Breast epithelium (tissue), 4 donors: ENCODE data around the gene CDH8. TPM values are rescaled to one million over a fixed set of nuclear protein-coding genes. Genes with fewer than 3 reads are reported as not detected.

ENCODE experiments used
- DNase-seq, 2 donors: peaks; one replicate each; pipeline ENCODE4 v3.0.0-alpha.2; 2019; ENCODE audit warnings: low spot score in 2 of 2
- H3K27ac ChIP-seq, 2 donors: fragments of 200-600 bp; sonication (generic) in 1 of 2; one replicate each; pipeline ENCODE4 v1.5.1; 2016 to 2019; ENCODE audit warnings: mild to moderate bottlenecking in 1 of 2
- H3K27me3 ChIP-seq, 2 donors: fragments of 200-600 bp; sonication (generic) in 1 of 2; one replicate each; pipeline versions ENCODE4 v1.5.1 to v1.6.0; 2017 to 2019; ENCODE audit warnings: control low read depth in 1 of 2, mild to moderate bottlenecking in 1 of 2
- H3K36me3 ChIP-seq: fragments of 200-600 bp; one replicate; pipeline ENCODE4 v1.5.1; 2019
- H3K4me1 ChIP-seq, 2 donors: fragments of 200-600 bp; sonication (generic); one replicate each; pipeline ENCODE4 v1.5.1; 2016 to 2019; ENCODE audit warnings: control low read depth in 1 of 2
- H3K4me3 ChIP-seq, 3 donors: fragments of 200-600 bp; sonication (generic); 1 replicate in 2 of 3; 2 replicates in 1 of 3; pipeline ENCODE4 v1.5.1; 2016 to 2019; ENCODE audit warnings: mild to moderate bottlenecking in 3 of 3, moderate library complexity in 2 of 3
- H3K9me3 ChIP-seq, 2 donors: fragments of 200-600 bp; sonication (generic) in 1 of 2; one replicate each; pipeline ENCODE4 v1.5.1; 2016 to 2019; ENCODE audit warnings: control low read depth in 1 of 2
- CTCF ChIP-seq, 3 donors: fragments of 450-650 bp; IDR thresholded peaks; one replicate each; pipeline ENCODE4 v1.5.1; 2016 to 2017; ENCODE audit warnings: antibody characterized with exemption in 3 of 3, mild to moderate bottlenecking in 3 of 3, moderate library complexity in 3 of 3
- POLR2A ChIP-seq: fragments of 450-650 bp; IDR thresholded peaks from one replicate; pipeline ENCODE4 v1.6.1; 2016; ENCODE audit warnings: antibody characterized with exemption, mild to moderate bottlenecking, moderate library complexity
- POLR2AphosphoS5 ChIP-seq, 3 donors: sonication (generic); formaldehyde crosslinking; IDR thresholded peaks; one replicate each; pipeline ENCODE4 v1.6.1; 2017; ENCODE audit warnings: antibody characterized with exemption in 3 of 3
- intact Hi-C: fragments of 100-400 bp; cut with DNase I; formaldehyde crosslinking; loops from one replicate; pipeline ENCODE4 v1.15.1; 2023; ENCODE audit warnings: low total_unique reads
- total RNA-seq, 3 donors: library from RNA; depleted of rRNA; stranded (reverse); fragments of >200 nt; gene quantifications; one replicate each; pipeline ENCODE4 v1.1.0, GENCODE V29; 2016

CDH8 gene
- total RNA-seq, 3 donors from 2014 or later: under 0.01 to 0.15 TPM; not detected in 1

GRCh38 chr16:61998460-61998859 lies 37.8 kb downstream of the CDH8 start:
- no peaks in the 10 kb centered on the region for H3K27me3 ChIP-seq
- intact Hi-C loops: loop anchor here (5.0 kb wide), 1 partner anchor 664 kb away; no protein-coding TSS in a partner anchor

DNA sequence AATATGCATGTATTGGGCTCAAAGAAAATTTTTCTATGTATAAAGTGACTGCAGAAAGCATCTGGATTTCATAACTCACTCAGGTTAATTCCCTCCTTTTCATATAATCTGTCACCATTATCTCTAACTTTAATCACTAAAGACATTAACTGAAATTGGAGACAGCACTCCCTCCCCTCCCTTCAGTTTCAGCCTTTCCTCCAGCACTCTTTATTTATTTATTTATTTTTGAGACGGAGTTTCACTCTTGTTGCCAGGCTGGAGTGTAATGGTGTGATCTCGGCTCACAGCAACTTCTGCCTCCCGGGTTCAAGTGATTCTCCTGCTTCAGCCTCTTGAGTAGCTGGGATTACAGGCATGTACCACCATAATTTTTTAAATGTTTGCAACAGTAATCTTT lies 43.1 kb downstream of the CDH8 start:
- Histone ChIP-seq H3K9me3 (no peaks in the 10 kb centered on the region), H3K4me1 (no peaks in the 10 kb centered on the region), H3K36me3 (no peaks in the 10 kb centered on the region), H3K27ac (no peak overlapping the region), H3K27me3 (no peaks in the 10 kb centered on the region), H3K4me3 (no peak overlapping the region)
- no peak for TF ChIP-seq CTCF (IDR thresholded peaks at IDR 0.05)
- TF ChIP-seq POLR2A: no peak
- intact Hi-C loops: no loop called here
- no peak for DNase-seq

More at GRCh38 chr16:61998460-61998859, 37.8 kb downstream of the CDH8 start:
- DNase-seq: no peak
- Histone ChIP-seq H3K36me3 (no peaks in the 10 kb centered on the region), H3K4me3 (no peak overlapping the region), H3K9me3 (no peaks in the 10 kb centered on the region), H3K27ac (no peak overlapping the region), H3K4me1 (no peaks in the 10 kb centered on the region)
- TF ChIP-seq CTCF (IDR thresholded peaks at IDR 0.05) (no peak), POLR2AphosphoS5 (IDR thresholded peaks at IDR 0.05) (no peak), POLR2A (no peak)

GRCh38 chr16:61987474-61988012 lies 48.7 kb downstream of the CDH8 start:
- TF ChIP-seq POLR2AphosphoS5 (IDR thresholded peaks at IDR 0.05): no peak
- no peak for TF ChIP-seq CTCF (IDR thresholded peaks at IDR 0.05)
- no peak for TF ChIP-seq POLR2A
- no peaks in the 10 kb centered on the region for H3K4me1 ChIP-seq
- H3K9me3 ChIP-seq: no peaks in the 10 kb centered on the region
- H3K27me3 ChIP-seq: no peaks in the 10 kb centered on the region
- DNase-seq: no peak
- intact Hi-C loops: no loop called here
- H3K36me3 ChIP-seq: no peaks in the 10 kb centered on the region
- H3K4me3 ChIP-seq: no peak overlapping the region
- no peak overlapping the region for H3K27ac ChIP-seq

DNA sequence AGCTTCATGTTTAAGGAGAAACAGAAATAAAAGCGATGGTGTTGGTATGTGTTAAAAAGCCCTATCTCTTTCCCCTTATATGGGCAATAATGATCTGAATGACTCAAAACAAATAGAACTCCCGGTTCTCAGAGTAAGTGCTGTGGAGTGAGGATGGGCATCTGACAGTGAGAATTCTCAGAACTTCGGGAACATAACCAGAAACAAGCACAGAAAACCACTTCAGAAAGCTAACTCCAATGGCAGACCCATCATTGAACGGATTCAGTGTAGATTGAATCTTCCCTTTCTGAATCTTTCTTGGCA lies 67.2 kb downstream of the CDH8 start:
- DNase-seq: no peak
- H3K27ac ChIP-seq: no peak overlapping the region
- no peaks in the 10 kb centered on the region for H3K9me3 ChIP-seq
- intact Hi-C loops: no loop called here
- H3K36me3 ChIP-seq: no peaks in the 10 kb centered on the region
- H3K27me3 ChIP-seq: no peaks in the 10 kb centered on the region
- no peak overlapping the region for H3K4me3 ChIP-seq
- no peaks in the 10 kb centered on the region for H3K4me1 ChIP-seq
- TF ChIP-seq POLR2AphosphoS5 (IDR thresholded peaks at IDR 0.05): no peak
- TF ChIP-seq CTCF (IDR thresholded peaks at IDR 0.05): no peak
- TF ChIP-seq POLR2A: no peak

GRCh38 chr16:61968242-61969076 lies 67.8 kb downstream of the CDH8 start:
- H3K27ac ChIP-seq: no peak overlapping the region
- H3K4me3 ChIP-seq: no peak overlapping the region
- H3K27me3 ChIP-seq: no peaks in the 10 kb centered on the region
- no peaks in the 10 kb centered on the region for H3K9me3 ChIP-seq
- H3K36me3 ChIP-seq: no peaks in the 10 kb centered on the region
- H3K4me1 ChIP-seq: no peaks in the 10 kb centered on the region
- intact Hi-C loops: no loop called here
- TF ChIP-seq CTCF (IDR thresholded peaks at IDR 0.05) (no peak), POLR2AphosphoS5 (IDR thresholded peaks at IDR 0.05) (no peak), POLR2A (no peak)
- no peak for DNase-seq
